ENCODE results near the gene SLC49A3. TPM values are rescaled to one million over a fixed set of nuclear protein-coding genes. Genes with fewer than 3 reads are reported as not detected.

The SLC49A3 gene
- total RNA-seq, 1 experiment from 2014 or later = 6.9 TPM

DNA sequence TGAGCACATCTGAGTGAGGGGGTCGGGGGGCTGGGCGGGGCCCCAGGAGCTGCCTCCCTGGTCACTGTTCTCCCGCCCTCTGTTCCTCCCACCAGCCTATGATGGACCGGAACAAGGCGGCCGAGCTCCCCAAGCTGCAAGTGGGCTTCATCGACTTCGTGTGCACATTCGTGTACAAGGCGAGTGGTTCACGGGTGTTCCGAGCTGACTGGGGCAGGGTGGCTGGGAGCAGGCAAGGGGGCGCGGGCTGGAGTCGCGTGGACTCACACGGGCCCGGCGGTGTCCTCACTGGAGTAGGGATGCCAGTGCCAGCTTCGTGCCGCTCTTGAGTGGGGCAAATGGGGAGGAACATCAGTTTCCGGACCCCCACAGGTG is 22.5 kb downstream of the SLC49A3 start:
- Histone ChIP-seq H3K56ac (ENCODE audit: insufficient read length, low read depth, low read length) (no peak overlapping the region), H2AK5ac (ENCODE audit: insufficient read length, low read length) (no peak overlapping the region), H3K4me1 (ENCODE audit: insufficient read depth, low read length) (no peaks in the 10 kb centered on the region), H3K23ac (ENCODE audit: insufficient read length, low read depth, low read length) (no peak overlapping the region), H3T11ph (ENCODE audit: low read length) (no peak overlapping the region), H3K4me2 (ENCODE audit: insufficient read depth, insufficient read length, low read length) (no peak overlapping the region), H3K79me1 (ENCODE audit: insufficient read depth, low read depth, low read length, poor library complexity, severe bottlenecking) (no peaks in the 10 kb centered on the region), H3K23me2 (ENCODE audit: insufficient read length, low read depth, low read length, poor library complexity, severe bottlenecking) (peaks cover 2% of the 10 kb centered on the region), H4K8ac (replicated peaks; ENCODE audit: insufficient read length, low read depth, low read length) (no peak overlapping the region), H2AFZ (ENCODE audit: low read length) (no peak overlapping the region), H3K9me3 (ENCODE audit: control insufficient read depth, low read depth, low read length) (no peaks in the 10 kb centered on the region), H3K27me3 (ENCODE audit: insufficient read depth, low read length) (no peaks in the 10 kb centered on the region), H2BK12ac (ENCODE audit: insufficient read length, low read depth, low read length) (no peak overlapping the region), H3K4ac (ENCODE audit: low read depth, low read length) (no peak overlapping the region), H4K91ac (ENCODE audit: insufficient read length, low read depth, low read length) (no peak overlapping the region), H3K14ac (ENCODE audit: insufficient read depth, low read length) (no peak overlapping the region), H4K5ac (ENCODE audit: insufficient read length, low read depth, low read length) (no peak overlapping the region), H4K20me1 (ENCODE audit: control insufficient read depth, insufficient read depth, insufficient read length) (no peaks in the 10 kb centered on the region), H3K18ac (ENCODE audit: insufficient read length, low read depth, low read length) (no peak overlapping the region), H3K9ac (ENCODE audit: extremely low read depth, insufficient read length, low read length) (no peak overlapping the region), H2BK15ac (ENCODE audit: low read depth, low read length) (no peak overlapping the region), H2BK5ac (ENCODE audit: insufficient read length, low read length) (no peak overlapping the region), H2BK20ac (ENCODE audit: low read depth, low read length, poor library complexity, severe bottlenecking) (no peak overlapping the region), H3K79me2 (ENCODE audit: insufficient read depth, low read length) (no peaks in the 10 kb centered on the region), H3K27ac (ENCODE audit: insufficient read length, low read depth, low read length) (no peak overlapping the region), H2BK120ac (ENCODE audit: low read depth, low read length, poor library complexity, severe bottlenecking) (no peak overlapping the region)
- Mint-ChIP-seq H3K27ac (no peak overlapping the region), H3K4me3 (no peak overlapping the region), H3K36me3 (ENCODE audit: insufficient read depth in 1 of 3, low read depth in 3 of 3) (peaks cover 5 to 9% (median 7%) of the 10 kb centered on the region in 3 experiments; a peak in 6 of 7 replicates), H3K27me3 (ENCODE audit: low read depth) (no peaks in the 10 kb centered on the region; the same call in 1 of the 2 replicates), H3K4me1 (peaks cover 0 to 3% of the 10 kb centered on the region in 2 experiments; a peak in 1 of 4 replicates), H3K9me3 (no peaks in the 10 kb centered on the region)
- no CpG with 5 or more reads among the region's 22 CpGs for whole genome bisulfite sequencing (ENCODE audit: extremely low coverage, insufficient read length, low lambda C conversion rate)
- TF ChIP-seq, protein P1, sequence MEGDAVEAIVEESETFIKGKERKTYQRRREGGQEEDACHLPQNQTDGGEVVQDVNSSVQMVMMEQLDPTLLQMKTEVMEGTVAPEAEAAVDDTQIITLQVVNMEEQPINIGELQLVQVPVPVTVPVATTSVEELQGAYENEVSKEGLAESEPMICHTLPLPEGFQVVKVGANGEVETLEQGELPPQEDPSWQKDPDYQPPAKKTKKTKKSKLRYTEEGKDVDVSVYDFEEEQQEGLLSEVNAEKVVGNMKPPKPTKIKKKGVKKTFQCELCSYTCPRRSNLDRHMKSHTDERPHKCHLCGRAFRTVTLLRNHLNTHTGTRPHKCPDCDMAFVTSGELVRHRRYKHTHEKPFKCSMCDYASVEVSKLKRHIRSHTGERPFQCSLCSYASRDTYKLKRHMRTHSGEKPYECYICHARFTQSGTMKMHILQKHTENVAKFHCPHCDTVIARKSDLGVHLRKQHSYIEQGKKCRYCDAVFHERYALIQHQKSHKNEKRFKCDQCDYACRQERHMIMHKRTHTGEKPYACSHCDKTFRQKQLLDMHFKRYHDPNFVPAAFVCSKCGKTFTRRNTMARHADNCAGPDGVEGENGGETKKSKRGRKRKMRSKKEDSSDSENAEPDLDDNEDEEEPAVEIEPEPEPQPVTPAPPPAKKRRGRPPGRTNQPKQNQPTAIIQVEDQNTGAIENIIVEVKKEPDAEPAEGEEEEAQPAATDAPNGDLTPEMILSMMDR (conservative IDR thresholded peaks at IDR 0.05) = no peak
- no peak for DNase-seq
